ENCODE measurements around the gene DEFB114.

DNA sequence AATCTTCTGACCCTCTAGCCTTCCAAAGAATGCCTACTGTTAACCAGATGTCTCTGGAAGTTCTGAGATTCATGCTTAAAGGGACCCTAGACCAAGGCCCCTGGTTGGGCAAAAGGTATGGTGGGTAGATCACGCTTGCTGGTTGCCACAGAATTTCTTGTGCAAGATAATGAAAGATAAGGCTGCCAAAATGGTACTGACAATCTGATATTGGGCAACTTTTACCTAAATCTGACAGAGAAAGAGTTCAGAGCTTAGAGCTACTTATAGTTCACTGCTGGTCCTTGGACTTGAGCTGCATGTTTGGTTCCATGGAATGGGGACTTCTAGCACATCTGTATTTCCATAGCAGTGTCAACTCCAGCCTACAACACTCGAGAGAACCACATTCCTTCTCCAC, 12.0 kb downstream of the DEFB114 start:
- TF ChIP-seq EZH2 (IDR thresholded peaks at IDR 0.05) (no peak), CTCF (IDR thresholded peaks at IDR 0.05) (no peak)

Measured in neural progenitor cell (in vitro differentiated cells).